ENCODE results near the gene MPZL3. TPM values are rescaled to one million over a fixed set of nuclear protein-coding genes. Genes with fewer than 3 reads are reported as not detected.

Gene MPZL3
- total and polyA plus RNA-seq, 12 donors, result 1.7 to 4.2 (median 2.4) TPM

GRCh38 chr11:118176778-118177134 lies 75.4 kb downstream of the MPZL3 start:
- peaks cover 0 to 8% (median 0%) of the 10 kb centered on the region in 7 donors for H3K27me3 ChIP-seq
- ATAC-seq (no peak), DNase-seq (no peak)
- H3K9me3 ChIP-seq, result no peaks in the 10 kb centered on the region
- H3K4me3 ChIP-seq, result peak overlapping the region in 3 of 10 donors; percentile 40 to 59 (median 54)
- no peak for TF ChIP-seq CTCF (IDR thresholded peaks at IDR 0.05)
- 77% methylated on average over 4 of the region's 4 CpGs for WGBS, 2 donors
- H3K27ac ChIP-seq, result peak overlapping the region in 2 of 10 donors; percentile 13 to 89
- intact Hi-C loops (cut with DNase I), result loop anchor here in 1 of 10 donors (2.0 kb wide), 1 partner anchor 18 kb away; no protein-coding TSS in a partner anchor
- H3K36me3 ChIP-seq, result no peaks in the 10 kb centered on the region
- H3K4me1 ChIP-seq, result peaks cover 3 to 37% (median 18%) of the 10 kb centered on the region in 9 donors

Other genes starting within 250 kb of the MPZL3 start
- gene TMPRSS4, start 175.3 kb downstream of the MPZL3 start, total RNA-seq, result 1 to 10 TPM in 2 of 10 donors, under 1 TPM in 1, not detected in 7; 0.34 to 1.4 (median 1.3) TPM
- gene TMPRSS4, start 175.3 kb downstream of the MPZL3 start, polyA plus RNA-seq, result under 1 TPM in 1 of 2 donors, not detected in 1; 0.36 TPM
- gene SMIM35, start 165.4 kb downstream of the MPZL3 start, total RNA-seq, result not detected
- gene SMIM35, start 165.4 kb downstream of the MPZL3 start, polyA plus RNA-seq, result not detected
- gene SCN4B, start 99.5 kb downstream of the MPZL3 start, total RNA-seq, result 10 to 100 TPM in 5 of 10 donors, 1 to 10 TPM in 5; 5.7 to 17.5 (median 10.3) TPM
- 1 to 10 TPM; 5.4 to 8.8 TPM for gene SCN4B, start 99.5 kb downstream of the MPZL3 start, polyA plus RNA-seq
- gene SCN2B, start 75.7 kb downstream of the MPZL3 start, total RNA-seq, result 10 to 100 TPM in 8 of 10 donors, 1 to 10 TPM in 2; 5.3 to 26.7 (median 20.9) TPM
- gene SCN2B, start 75.7 kb downstream of the MPZL3 start, polyA plus RNA-seq, result 1 to 10 TPM; 2.9 to 6.6 TPM
- 10 to 100 TPM in 1 of 10 donors, 1 to 10 TPM in 8, under 1 TPM in 1; 0.50 to 19.5 (median 2.1) TPM for gene JAML, start 27.4 kb downstream of the MPZL3 start, total RNA-seq
- 1 to 10 TPM; 1.2 to 2.3 TPM for gene JAML, start 27.4 kb downstream of the MPZL3 start, polyA plus RNA-seq
- 10 to 100 TPM in 8 of 10 donors, 1 to 10 TPM in 2; 4.0 to 23.4 (median 13.0) TPM for gene MPZL2, start 11.9 kb upstream of the MPZL3 start, total RNA-seq
- 1 to 10 TPM; 8.7 to 8.8 TPM for gene MPZL2, start 11.9 kb upstream of the MPZL3 start, polyA plus RNA-seq
- 10 to 100 TPM in 1 of 10 donors, 1 to 10 TPM in 1, under 1 TPM in 6, not detected in 2; 0.17 to 12.2 (median 0.59) TPM for gene CD3E, start 52.4 kb upstream of the MPZL3 start, total RNA-seq
- under 1 TPM; 0.37 to 0.62 TPM for gene CD3E, start 52.4 kb upstream of the MPZL3 start, polyA plus RNA-seq
- 1 to 10 TPM in 3 of 10 donors, under 1 TPM in 2, not detected in 5; 0.31 to 6.3 (median 1.1) TPM for gene CD3D, start 90.3 kb upstream of the MPZL3 start, total RNA-seq
- under 1 TPM in 1 of 2 donors, not detected in 1; 0.54 TPM for gene CD3D, start 90.3 kb upstream of the MPZL3 start, polyA plus RNA-seq
- 1 to 10 TPM in 1 of 10 donors, under 1 TPM in 5, not detected in 4; 0.21 to 5.7 (median 0.41) TPM for gene CD3G, start 92.0 kb upstream of the MPZL3 start, total RNA-seq
- under 1 TPM in 1 of 2 donors, not detected in 1; 0.06 TPM for gene CD3G, start 92.0 kb upstream of the MPZL3 start, polyA plus RNA-seq
- gene UBE4A, start 107.2 kb upstream of the MPZL3 start, total RNA-seq, result 10 to 100 TPM; 38.4 to 46.4 (median 42.3) TPM
- 10 to 100 TPM; 12.7 to 22.8 TPM for gene UBE4A, start 107.2 kb upstream of the MPZL3 start, polyA plus RNA-seq
- gene ATP5MG, start 149.2 kb upstream of the MPZL3 start, total RNA-seq, result 100 to 1,000 TPM; 482 to 777 (median 688) TPM
- gene ATP5MG, start 149.2 kb upstream of the MPZL3 start, polyA plus RNA-seq, result 100 to 1,000 TPM; 365 to 800 TPM
- gene KMT2A, start 184.1 kb upstream of the MPZL3 start, total RNA-seq, result 10 to 100 TPM; 16.3 to 44.5 (median 38.9) TPM
- gene KMT2A, start 184.1 kb upstream of the MPZL3 start, polyA plus RNA-seq, result 10 to 100 TPM in 1 of 2 donors, 1 to 10 TPM in 1; 4.1 to 13.8 TPM